Measurements from ENCODE around the gene ZC2HC1C.

GRCh38 chr14:75044322-75044721, 25.1 kb upstream of the ZC2HC1C start:
- no peak for TF ChIP-seq CTCF (conservative IDR thresholded peaks at IDR 0.05; ENCODE audit: low read depth in 2 of 2)
- TF ChIP-seq NANOG (IDR thresholded peaks at IDR 0.05; ENCODE audit: borderline replicate concordance), result no peak
- TF ChIP-seq EZH2 (IDR thresholded peaks at IDR 0.05; ENCODE audit: low read depth, unreplicated experiment), result no peak
- TF ChIP-seq EZH2phosphoT487 (IDR thresholded peaks at IDR 0.05; ENCODE audit: unreplicated experiment), result no peak
- TF ChIP-seq ZNF331 (CRISPR knock-in tag; IDR thresholded peaks at IDR 0.05; ENCODE audit: low read depth), result no peak
- no peak for TF ChIP-seq CREB1 (CRISPR knock-in tag; IDR thresholded peaks at IDR 0.05; ENCODE audit: low read depth)
- TF ChIP-seq, protein P1, sequence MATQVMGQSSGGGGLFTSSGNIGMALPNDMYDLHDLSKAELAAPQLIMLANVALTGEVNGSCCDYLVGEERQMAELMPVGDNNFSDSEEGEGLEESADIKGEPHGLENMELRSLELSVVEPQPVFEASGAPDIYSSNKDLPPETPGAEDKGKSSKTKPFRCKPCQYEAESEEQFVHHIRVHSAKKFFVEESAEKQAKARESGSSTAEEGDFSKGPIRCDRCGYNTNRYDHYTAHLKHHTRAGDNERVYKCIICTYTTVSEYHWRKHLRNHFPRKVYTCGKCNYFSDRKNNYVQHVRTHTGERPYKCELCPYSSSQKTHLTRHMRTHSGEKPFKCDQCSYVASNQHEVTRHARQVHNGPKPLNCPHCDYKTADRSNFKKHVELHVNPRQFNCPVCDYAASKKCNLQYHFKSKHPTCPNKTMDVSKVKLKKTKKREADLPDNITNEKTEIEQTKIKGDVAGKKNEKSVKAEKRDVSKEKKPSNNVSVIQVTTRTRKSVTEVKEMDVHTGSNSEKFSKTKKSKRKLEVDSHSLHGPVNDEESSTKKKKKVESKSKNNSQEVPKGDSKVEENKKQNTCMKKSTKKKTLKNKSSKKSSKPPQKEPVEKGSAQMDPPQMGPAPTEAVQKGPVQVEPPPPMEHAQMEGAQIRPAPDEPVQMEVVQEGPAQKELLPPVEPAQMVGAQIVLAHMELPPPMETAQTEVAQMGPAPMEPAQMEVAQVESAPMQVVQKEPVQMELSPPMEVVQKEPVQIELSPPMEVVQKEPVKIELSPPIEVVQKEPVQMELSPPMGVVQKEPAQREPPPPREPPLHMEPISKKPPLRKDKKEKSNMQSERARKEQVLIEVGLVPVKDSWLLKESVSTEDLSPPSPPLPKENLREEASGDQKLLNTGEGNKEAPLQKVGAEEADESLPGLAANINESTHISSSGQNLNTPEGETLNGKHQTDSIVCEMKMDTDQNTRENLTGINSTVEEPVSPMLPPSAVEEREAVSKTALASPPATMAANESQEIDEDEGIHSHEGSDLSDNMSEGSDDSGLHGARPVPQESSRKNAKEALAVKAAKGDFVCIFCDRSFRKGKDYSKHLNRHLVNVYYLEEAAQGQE (IDR thresholded peaks at IDR 0.05; ENCODE audit: unreplicated experiment), result no peak
- TF ChIP-seq POLR2AphosphoS5 (IDR thresholded peaks at IDR 0.05; ENCODE audit: low read depth), result no peak
- no peak for TF ChIP-seq JUNB (IDR thresholded peaks at IDR 0.05; ENCODE audit: unreplicated experiment)
